Trophoblast cell (in vitro differentiated cells and primary cell): ENCODE data around the gene DEPP1.

Experiments
- DNase-seq, 2 donors: peaks; one replicate each; pipeline ENCODE4 v3.0.0-alpha.2; 2016
- H2AFZ ChIP-seq: 2 replicates; pipeline ENCODE4 v1.6.1; 2013; ENCODE audit warnings: low read length, moderate library complexity, mild to moderate bottlenecking; ENCODE audit not compliant: insufficient read depth, poor library complexity
- H2AK5ac ChIP-seq: 2 replicates; pipeline ENCODE4 v1.6.1; 2013; ENCODE audit warnings: mild to moderate bottlenecking, low read length
- H2BK120ac ChIP-seq: 2 replicates; pipeline ENCODE4 v1.6.1; 2013; ENCODE audit warnings: low read length, mild to moderate bottlenecking, moderate library complexity; ENCODE audit not compliant: insufficient read depth, poor library complexity
- H2BK12ac ChIP-seq: 2 replicates; pipeline ENCODE4 v1.6.1; 2013; ENCODE audit warnings: mild to moderate bottlenecking, low read length, moderate library complexity
- H2BK5ac ChIP-seq: 2 replicates; pipeline ENCODE4 v1.6.1; 2013; ENCODE audit warnings: low read length, low read depth, moderate library complexity, mild to moderate bottlenecking; ENCODE audit not compliant: poor library complexity
- H3K14ac ChIP-seq: 2 replicates; pipeline ENCODE4 v1.6.1; 2013; ENCODE audit warnings: mild to moderate bottlenecking, low read length
- H3K18ac ChIP-seq: 2 replicates; pipeline ENCODE4 v1.6.1; 2013; ENCODE audit warnings: mild to moderate bottlenecking, low read length
- H3K23ac ChIP-seq: 2 replicates; pipeline ENCODE4 v1.6.1; 2013; ENCODE audit warnings: low read length
- H3K27ac ChIP-seq: 2 replicates; pipeline ENCODE4 v1.5.1; 2013; ENCODE audit warnings: low read depth, mild to moderate bottlenecking, inconsistent platforms, low read length, moderate library complexity
- H3K27me3 ChIP-seq: 2 replicates; pipeline ENCODE4 v1.6.1; 2013; ENCODE audit warnings: inconsistent platforms, mild to moderate bottlenecking, low read length, moderate library complexity; ENCODE audit not compliant: insufficient read depth
- H3K36me3 ChIP-seq, 2 experiments: 1 replicate in 1 of 2; 2 replicates in 1 of 2; pipeline ENCODE4 v1.6.1; 2013; ENCODE audit warnings: low read length in 2 of 2, mild to moderate bottlenecking in 2 of 2, moderate library complexity in 1 of 2; ENCODE audit not compliant: insufficient read depth in 2 of 2, control insufficient read depth in 1 of 2
- H3K4ac ChIP-seq: 2 replicates; pipeline ENCODE4 v1.6.1; 2013; ENCODE audit warnings: low read depth, mild to moderate bottlenecking, low read length, moderate library complexity
- H3K4me1 ChIP-seq, 2 experiments: 1 replicate in 1 of 2; 2 replicates in 1 of 2; pipeline ENCODE4 v1.6.1; 2013; ENCODE audit warnings: low read length in 2 of 2, mild to moderate bottlenecking in 2 of 2, moderate library complexity in 1 of 2; ENCODE audit not compliant: insufficient read depth in 2 of 2, control insufficient read depth in 1 of 2
- H3K4me2 ChIP-seq: 2 replicates; pipeline ENCODE4 v1.6.1; 2013; ENCODE audit warnings: inconsistent platforms, mild to moderate bottlenecking, low read length, moderate library complexity
- H3K4me3 ChIP-seq: 2 replicates; pipeline ENCODE4 v1.5.1; 2013; ENCODE audit warnings: mild to moderate bottlenecking, low read depth, low read length, inconsistent platforms
- H3K79me1 ChIP-seq: one replicate; pipeline ENCODE4 v1.6.1; 2013; ENCODE audit warnings: low read length
- H3K79me2 ChIP-seq: 2 replicates; pipeline ENCODE4 v1.6.1; 2013; ENCODE audit warnings: low read length, mild to moderate bottlenecking; ENCODE audit not compliant: control insufficient read depth, insufficient read depth, poor library complexity
- H3K9ac ChIP-seq: 2 replicates; pipeline ENCODE4 v1.6.1; 2013; ENCODE audit warnings: mild to moderate bottlenecking, low read length
- H3K9me3 ChIP-seq: 2 replicates; pipeline ENCODE4 v1.6.1; 2013; ENCODE audit warnings: low read depth, mild to moderate bottlenecking, control low read depth, inconsistent platforms, low read length; ENCODE audit not compliant: insufficient read depth
- H4K12ac ChIP-seq: 2 replicates; pipeline ENCODE4 v1.6.1; 2013; ENCODE audit warnings: low read depth, mild to moderate bottlenecking, low read length, moderate library complexity
- H4K8ac ChIP-seq: 2 replicates; pipeline ENCODE4 v1.6.1; 2013; ENCODE audit warnings: low read depth, mild to moderate bottlenecking, low read length, moderate library complexity
- H4K91ac ChIP-seq: one replicate; pipeline ENCODE4 v1.6.1; 2013; ENCODE audit warnings: low read depth, mild to moderate bottlenecking, low read length, moderate library complexity
- WGBS: extraction: QIAGEN DNeasy Blood & Tissue Kit; methylation state at CpG from one replicate; pipeline ENCODE4 v1.1.7; 2013; ENCODE audit warnings: missing lambda C conversion rate; ENCODE audit not compliant: insufficient read length, insufficient coverage; ENCODE audit errors: extremely low coverage; 5-methylcytosine and 5-hydroxymethylcytosine counted together

The DEPP1 gene

DNA sequence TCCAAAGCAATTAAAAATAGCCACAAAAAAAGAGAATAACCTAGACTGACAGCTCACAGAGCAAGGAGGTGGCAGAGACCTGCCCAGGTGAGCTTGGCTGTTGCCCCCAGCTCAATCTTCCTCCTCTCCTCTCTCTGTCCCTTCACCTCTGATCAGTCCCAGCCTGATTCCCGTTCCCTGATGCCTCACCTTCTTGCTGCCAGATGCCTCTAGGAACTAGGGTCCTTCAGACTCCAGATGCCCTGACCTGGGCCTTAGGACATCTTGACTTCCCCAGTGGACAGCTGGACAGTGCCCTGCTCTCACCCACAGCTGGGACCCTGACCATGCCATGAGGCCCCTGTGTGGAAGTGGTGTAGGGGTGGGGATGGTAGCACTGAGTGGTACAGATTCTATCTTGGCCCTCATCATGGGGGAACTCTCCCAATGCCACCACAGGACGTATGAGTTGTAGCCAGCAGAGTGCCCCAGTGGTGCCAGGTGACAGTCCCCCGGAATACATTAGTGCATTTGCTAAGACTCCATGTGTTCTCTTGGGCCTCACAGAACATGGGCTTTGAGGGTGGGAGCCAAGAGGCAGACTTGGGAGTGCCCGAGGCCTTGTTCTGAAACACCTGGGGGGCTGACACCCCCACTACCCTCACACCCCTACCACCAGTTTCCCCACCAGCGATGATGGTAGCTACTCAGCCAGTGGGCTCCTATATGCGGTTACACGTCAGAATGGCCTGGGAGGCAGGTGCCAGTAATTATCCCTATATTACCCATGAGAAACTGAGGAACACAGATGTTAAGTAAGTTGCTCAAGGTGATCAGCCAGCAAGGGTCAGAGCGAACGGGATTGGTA lies 2.0 kb downstream of the DEPP1 start:
- Histone ChIP-seq H3K4ac (no peak overlapping the region), H3K18ac (peak overlapping the region; percentile 9), H3K9me3 (no peaks in the 10 kb centered on the region), H3K4me2 (peak overlapping the region; percentile 71), H3K4me1 (peaks cover 54 to 66% of the 10 kb centered on the region in 2 experiments), H2BK12ac (peak overlapping the region; percentile 16), H3K36me3 (peaks cover 7 to 12% of the 10 kb centered on the region in 2 experiments), H4K8ac (no peak overlapping the region), H3K23ac (no peak overlapping the region), H3K79me2 (peaks cover 8% of the 10 kb centered on the region), H2BK5ac (peak overlapping the region; percentile 3), H4K91ac (peak overlapping the region; percentile 2), H2AFZ (no peak overlapping the region), H2BK120ac (no peak overlapping the region), H3K27me3 (no peaks in the 10 kb centered on the region), H3K27ac (no peak overlapping the region), H3K79me1 (peaks cover 46% of the 10 kb centered on the region), H4K12ac (no peak overlapping the region), H3K9ac (peak overlapping the region; percentile 14), H3K14ac (peak overlapping the region; percentile 4), H3K4me3 (no peak overlapping the region), H2AK5ac (no peak overlapping the region)
- DNase-seq, result no peak
- no CpG with 5 or more reads among the region's 9 CpGs for WGBS

DNA sequence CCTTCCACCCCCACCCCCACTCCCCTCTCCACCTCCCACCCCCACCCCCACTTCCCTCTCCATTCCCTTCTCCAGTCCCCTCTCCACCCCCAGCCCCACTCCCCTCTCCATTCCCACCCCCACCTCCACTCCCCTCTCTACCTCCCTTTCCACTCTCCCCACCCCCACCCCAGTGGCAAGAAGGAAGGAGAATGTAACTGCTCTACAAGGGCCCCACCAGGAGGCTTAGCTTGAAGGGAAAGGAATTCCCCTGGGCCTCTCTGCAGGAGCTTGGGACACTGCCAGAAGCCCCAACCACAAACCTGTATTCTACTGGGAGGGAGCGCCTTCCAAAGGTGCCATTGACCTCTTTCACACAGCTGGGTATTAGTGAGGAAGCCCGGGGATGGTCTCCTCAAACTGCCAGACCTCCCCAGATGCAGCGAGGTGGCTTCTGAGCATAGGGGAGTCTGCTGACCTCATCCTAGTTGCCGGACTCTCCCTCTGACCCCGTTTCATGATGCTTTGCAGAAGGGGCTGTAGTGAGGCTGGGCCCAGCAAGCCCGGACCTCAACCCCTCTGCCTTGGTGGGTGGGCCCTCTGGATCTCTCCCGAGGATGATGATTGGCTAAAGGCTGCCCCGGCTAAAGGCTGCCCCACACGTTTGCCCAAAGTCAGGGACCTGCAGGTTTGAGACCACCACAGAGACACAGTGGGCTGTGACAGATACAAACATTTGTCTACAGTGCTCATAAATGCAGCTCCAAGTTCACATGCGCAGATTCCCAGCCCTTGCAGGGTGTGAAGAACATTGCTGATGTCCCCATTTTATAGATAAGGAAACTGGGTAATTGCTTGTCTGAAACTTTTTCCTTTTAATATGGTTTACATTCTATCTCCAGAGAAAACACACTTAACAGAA lies 2.9 kb downstream of the DEPP1 start:
- Histone ChIP-seq H3K4ac (no peak overlapping the region), H2BK12ac (peak overlapping the region; percentile 63), H3K18ac (no peak overlapping the region), H3K14ac (peak overlapping the region; percentile 14), H3K9me3 (no peaks in the 10 kb centered on the region), H2BK5ac (peak overlapping the region; percentile 63), H2BK120ac (peak overlapping the region; percentile 2), H4K8ac (peak overlapping the region; percentile 7), H3K4me3 (no peak overlapping the region), H2AFZ (no peak overlapping the region), H3K27ac (peak overlapping the region; percentile 54), H4K91ac (peak overlapping the region; percentile 33), H3K27me3 (no peaks in the 10 kb centered on the region), H4K12ac (no peak overlapping the region), H3K9ac (no peak overlapping the region), H3K23ac (no peak overlapping the region), H2AK5ac (no peak overlapping the region), H3K79me2 (peaks cover 8% of the 10 kb centered on the region), H3K4me2 (peak overlapping the region; percentile 5), H3K4me1 (peaks cover 51 to 63% of the 10 kb centered on the region in 2 experiments), H3K79me1 (peaks cover 42% of the 10 kb centered on the region), H3K36me3 (peaks cover 16 to 21% of the 10 kb centered on the region in 2 experiments)
- WGBS, result no CpG with 5 or more reads among the region's 10 CpGs
- peak in 1 of 2 donors; percentile 25 for DNase-seq

DNA sequence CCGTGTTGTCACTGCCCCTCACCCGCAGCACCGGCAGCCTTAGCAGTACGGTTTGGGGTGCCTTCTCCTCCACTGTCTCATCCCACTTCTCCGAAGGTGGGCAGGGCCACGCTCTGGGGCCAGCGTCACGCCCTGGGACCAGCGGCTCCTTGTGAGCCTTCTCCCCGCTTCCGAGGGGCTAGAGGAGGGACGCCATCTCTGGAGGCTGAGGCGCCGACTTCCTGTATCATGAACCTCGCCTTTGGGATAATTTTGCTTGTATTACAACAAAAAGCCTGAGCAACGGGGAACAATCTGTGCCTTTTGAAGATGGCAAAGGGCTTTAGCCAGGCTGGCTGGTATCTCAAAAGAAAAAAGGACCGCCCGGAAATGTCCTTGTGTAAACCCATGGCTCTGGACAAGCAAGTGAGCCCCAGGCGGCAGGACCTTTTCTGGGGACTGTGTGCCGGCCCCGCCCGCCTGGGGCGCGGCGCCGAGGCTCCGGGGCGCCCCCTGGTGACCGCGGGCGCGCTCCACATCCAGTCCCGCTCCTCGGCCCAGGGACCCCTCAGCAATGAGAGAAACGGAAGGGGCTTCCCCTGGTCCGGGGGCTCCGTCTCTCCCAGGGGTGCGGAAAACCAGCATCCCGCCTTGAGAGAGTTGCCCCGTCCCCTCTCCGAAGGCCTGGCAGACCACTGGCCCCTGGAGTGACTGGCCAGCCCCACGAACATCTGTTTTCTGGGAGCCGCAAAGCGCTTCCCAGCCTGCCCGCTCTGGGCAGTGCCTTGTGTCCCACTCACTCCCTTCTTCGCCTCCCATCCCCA lies 3.8 kb downstream of the DEPP1 start:
- Histone ChIP-seq H3K23ac (no peak overlapping the region), H3K36me3 (peaks cover 22 to 27% of the 10 kb centered on the region in 2 experiments), H3K4me3 (no peak overlapping the region), H2BK120ac (peak overlapping the region; percentile 92), H2BK5ac (peak overlapping the region; percentile 93), H3K9ac (peak overlapping the region; percentile 65), H3K4me2 (peak overlapping the region; percentile 64), H4K8ac (peak overlapping the region; percentile 90), H3K27ac (peak overlapping the region; percentile 88), H3K4ac (peak overlapping the region; percentile 81), H3K79me2 (peaks cover 8% of the 10 kb centered on the region), H2AFZ (peak overlapping the region; percentile 82), H3K79me1 (peaks cover 34% of the 10 kb centered on the region), H3K18ac (peak overlapping the region; percentile 94), H3K14ac (peak overlapping the region; percentile 95), H3K27me3 (no peaks in the 10 kb centered on the region), H3K9me3 (no peaks in the 10 kb centered on the region), H3K4me1 (peaks cover 45 to 56% of the 10 kb centered on the region in 2 experiments), H4K12ac (peak overlapping the region; percentile 94), H2AK5ac (peak overlapping the region; percentile 97), H2BK12ac (peak overlapping the region; percentile 92), H4K91ac (peak overlapping the region; percentile 96)
- DNase-seq, result peak; percentile 51 to 63
- no CpG with 5 or more reads among the region's 46 CpGs for WGBS
